Kidney (tissue), 14 donors: ENCODE data around the gene FZD8. TPM values are rescaled to one million over a fixed set of nuclear protein-coding genes. Genes with fewer than 3 reads are reported as not detected.

Source experiments
- DNase-seq, 5 donors: peaks; one replicate each; pipeline ENCODE4 v3.0.0-alpha.2; 2013 to 2020
- FAIRE-seq: peaks from 2 replicates; lab custom pipeline; 2012; peaks lifted over from hg19 to GRCh38; lab: Jason Lieb, UNC
- H3K27ac ChIP-seq, 2 donors: one replicate each; pipeline ENCODE4 v1.7.0; 2013; ENCODE audit warnings: low read depth in 2 of 2, low read length in 2 of 2, inconsistent platforms in 1 of 2
- H3K27me3 ChIP-seq: one replicate; pipeline ENCODE4 v1.7.1; 2013; ENCODE audit warnings: low read length, inconsistent platforms; ENCODE audit not compliant: control insufficient read depth, insufficient read depth
- H3K36me3 ChIP-seq, 3 donors: one replicate each; pipeline versions ENCODE4 v1.7.0 to v1.7.1; 2013; ENCODE audit warnings: low read length in 3 of 3, control low read depth in 1 of 3, inconsistent platforms in 1 of 3; ENCODE audit not compliant: insufficient read depth in 3 of 3, control insufficient read depth in 2 of 3
- H3K4me1 ChIP-seq, 3 donors: one replicate each; pipeline versions ENCODE4 v1.7.0 to v1.7.1; 2013; ENCODE audit warnings: low read length in 3 of 3, inconsistent platforms in 1 of 3, low read depth in 1 of 3; ENCODE audit not compliant: control insufficient read depth in 2 of 3, insufficient read depth in 2 of 3
- H3K4me3 ChIP-seq, 3 donors: one replicate each; pipeline versions ENCODE4 v1.7.0 to v1.8.1; 2013; ENCODE audit warnings: low read length in 3 of 3, control low read depth in 1 of 3, inconsistent platforms in 1 of 3
- H3K9ac ChIP-seq, 3 donors: one replicate each; pipeline versions ENCODE4 v1.7.0 to v1.7.1; 2013; ENCODE audit warnings: low read length in 3 of 3, control low read depth in 1 of 3, inconsistent platforms in 1 of 3
- H3K9me3 ChIP-seq, 3 donors: one replicate each; pipeline versions ENCODE4 v1.7.0 to v1.7.1; 2013; ENCODE audit warnings: low read length in 3 of 3, control low read depth in 1 of 3, inconsistent platforms in 1 of 3; ENCODE audit not compliant: control insufficient read depth in 2 of 3, insufficient read depth in 1 of 3
- CTCF ChIP-seq: IDR thresholded peaks from 3 replicates; pipeline ENCODE4 v1.5.1; 2012; ENCODE audit warnings: mild to moderate bottlenecking, moderate library complexity, borderline replicate concordance; ENCODE audit not compliant: insufficient read depth; ENCODE audit errors: extremely low read depth
- intact Hi-C: fragments of 100-400 bp; cut with DNase I; formaldehyde crosslinking; loops from one replicate; pipeline ENCODE4 v1.11.1; 2022
- polyA plus RNA-seq: library from polyadenylated mRNA; stranded (reverse); fragments of 350-450 nt; fragmentation: Illumina TruSeq; extraction: RNeasy Lipid Tissue Mini Kit (QIAGEN cat#74804); gene quantifications from one replicate; pipeline ENCODE4 v1.2.3, GENCODE V29; 2014; ENCODE audit warnings: low read depth, low replicate concordance; ENCODE audit not compliant: insufficient read depth
- total RNA-seq: library from RNA; stranded (reverse); fragmentation: NEBNext Ultra II Directional; extraction: Animal tissue kit (Norgen Biotek cat#: 25700); gene quantifications from one replicate; pipeline ENCODE4 v1.2.1, GENCODE V29; 2021
- donor health status: control.
- donor health status: control.
- donor health status: control.
- donor health status: control.
- donor health status: control.
- donor health status: DM: yes; HTN: yes; CAD: no.
- donor health status: Normal renal cell carcinoma (clear cell type).

The FZD8 gene
- total and polyA plus RNA-seq, 2 donors from 2014 or later: 10.8 to 18.8 TPM

- Histone ChIP-seq H3K27ac (no peak overlapping the region), H3K9ac (no peak overlapping the region), H3K4me1 (no peaks in the 10 kb centered on the region), H3K27me3 (peaks cover 3% of the 10 kb centered on the region), H3K9me3 (no peaks in the 10 kb centered on the region), H3K36me3 (no peaks in the 10 kb centered on the region), H3K4me3 (peak overlapping the region; percentile 24 to 52 (median 25))
- no peak for TF ChIP-seq CTCF
- FAIRE-seq: no peak
- peak; percentile 37 to 72 (median 43) for DNase-seq
- intact Hi-C loops: no loop called here
Measured at GRCh38 chr10:35607475-35608327, 34.4 kb downstream of the FZD8 start.

- DNase-seq (no peak), FAIRE-seq (no peak)
- H3K9ac ChIP-seq: no peak overlapping the region
- H3K36me3 ChIP-seq: no peaks in the 10 kb centered on the region
- no peak overlapping the region for H3K27ac ChIP-seq
- TF ChIP-seq CTCF: no peak
- H3K4me1 ChIP-seq: no peaks in the 10 kb centered on the region
- peaks cover 3% of the 10 kb centered on the region for H3K27me3 ChIP-seq
- intact Hi-C loops: no loop called here
- no peaks in the 10 kb centered on the region for H3K9me3 ChIP-seq
- H3K4me3 ChIP-seq: no peak overlapping the region
Measured at GRCh38 chr10:35606430-35606829, 35.7 kb downstream of the FZD8 start.

- Histone ChIP-seq H3K27ac (no peak within 1 kb of the TSS), H3K36me3 (no peaks in the 10 kb centered on the region), H3K4me3 (no peak within 1 kb of the TSS), H3K9me3 (peaks cover 0 to 6% (median 0%) of the 10 kb centered on the region in 3 donors), H3K4me1 (no peaks in the 10 kb centered on the region), H3K9ac (no peak within 1 kb of the TSS), H3K27me3 (peaks cover 3% of the 10 kb centered on the region)
- FAIRE-seq (no peak), DNase-seq (no peak)
- intact Hi-C loops: no loop called here
- TF ChIP-seq CTCF: no peak
Measured at GRCh38 chr10:35605191-35605590, 36.9 kb downstream of the FZD8 start, which contains the start of gene GJD4. Gene GJD4, plus strand, starts transcription at chr10:35605341. Its CDS starts 227 bp downstream, at chr10:35605568.
